Activated CD4-positive, alpha-beta T cell treated with anti-CD3 and anti-CD28 coated beads, Interleukin-2, amount 10 ng/mL, durations not matched to agents 24 days and 14 days (primary cell): Measurements from ENCODE around the gene IGSF22. TPM values are rescaled to one million over a fixed set of nuclear protein-coding genes. Genes with fewer than 3 reads are reported as not detected.

Source experiments
- DNase-seq: peaks from one replicate; pipeline ENCODE4 v3.0.0; 2022
- H3K27ac Mint-ChIP-seq: one replicate; pipeline ENCODE4 v1.8.0; 2022; ENCODE audit warnings: mild to moderate bottlenecking, mixed read lengths
- H3K27me3 Mint-ChIP-seq: one replicate; pipeline ENCODE4 v1.8.0; 2022; ENCODE audit warnings: mixed read lengths
- H3K36me3 Mint-ChIP-seq: one replicate; pipeline ENCODE4 v1.8.0; 2022; ENCODE audit warnings: low read depth, mild to moderate bottlenecking, mixed read lengths
- H3K4me1 Mint-ChIP-seq: one replicate; pipeline ENCODE4 v1.8.0; 2021; ENCODE audit warnings: mixed read lengths
- H3K4me3 Mint-ChIP-seq: one replicate; pipeline ENCODE4 v1.8.0; 2022; ENCODE audit warnings: mild to moderate bottlenecking, moderate library complexity, mixed read lengths
- H3K9me3 Mint-ChIP-seq: one replicate; pipeline ENCODE4 v1.8.0; 2021; ENCODE audit warnings: mixed read lengths
- intact Hi-C: fragments of 100-400 bp; cut with micrococcal nuclease; formaldehyde crosslinking; loops from one replicate; pipeline ENCODE4 v1.15.1; 2023
- total RNA-seq: library from RNA; stranded (reverse); gene quantifications from 2 replicates; pipeline ENCODE4 v1.2.3, GENCODE V29; 2022

IGSF22 gene
- total RNA-seq: 0.31 TPM in 1 of 2 replicates, not detected in the other

- Mint-ChIP-seq H3K4me3 (no peak within 1 kb of the TSS), H3K9me3 (no peaks in the 10 kb centered on the region), H3K27me3 (peaks cover 9% of the 10 kb centered on the region), H3K27ac (no peak within 1 kb of the TSS), H3K4me1 (peaks cover 8% of the 10 kb centered on the region), H3K36me3 (no peaks in the 10 kb centered on the region)
- no peak for DNase-seq
- intact Hi-C loops: no loop called here
These were observed at the start of gene IGSF22 for GRCh38 chr11:18726040-18726439. Gene IGSF22 (minus strand): TSS chr11:18726188. CDS start chr11:18724236, 1,952 bp downstream.

- intact Hi-C loops: loop anchor here (1.0 kb wide), 2 partner anchors 28 to 78 kb away; no protein-coding TSS in a partner anchor
- Mint-ChIP-seq H3K4me3 (no peak overlapping the region), H3K36me3 (no peaks in the 10 kb centered on the region), H3K27ac (no peak overlapping the region), H3K4me1 (peaks cover 14% of the 10 kb centered on the region), H3K9me3 (no peaks in the 10 kb centered on the region), H3K27me3 (peaks cover 7% of the 10 kb centered on the region)
- no peak for DNase-seq
These were observed 48.8 kb upstream of the IGSF22 start for GRCh38 chr11:18774801-18775200.

- H3K36me3 Mint-ChIP-seq: no peaks in the 10 kb centered on the region
- H3K4me1 Mint-ChIP-seq: peaks cover 17% of the 10 kb centered on the region
- H3K27me3 Mint-ChIP-seq: peaks cover 7% of the 10 kb centered on the region
- H3K9me3 Mint-ChIP-seq: no peaks in the 10 kb centered on the region
- no peak overlapping the region for H3K27ac Mint-ChIP-seq
- no peak for DNase-seq
- intact Hi-C loops: no loop called here
- no peak overlapping the region for H3K4me3 Mint-ChIP-seq
These were observed 47.7 kb upstream of the IGSF22 start for GRCh38 chr11:18773681-18774080.

GRCh38 chr11:18773104-18773503, 47.1 kb upstream of the IGSF22 start:
- Mint-ChIP-seq H3K36me3 (no peaks in the 10 kb centered on the region), H3K27me3 (peaks cover 7% of the 10 kb centered on the region), H3K9me3 (no peaks in the 10 kb centered on the region), H3K4me3 (no peak overlapping the region), H3K4me1 (peaks cover 16% of the 10 kb centered on the region), H3K27ac (no peak overlapping the region)
- intact Hi-C loops: no loop called here
- DNase-seq: no peak

GRCh38 chr11:18772211-18772610, 46.2 kb upstream of the IGSF22 start:
- Mint-ChIP-seq H3K4me1 (peaks cover 18% of the 10 kb centered on the region), H3K36me3 (no peaks in the 10 kb centered on the region), H3K27ac (no peak overlapping the region), H3K4me3 (no peak overlapping the region), H3K27me3 (peaks cover 7% of the 10 kb centered on the region), H3K9me3 (no peaks in the 10 kb centered on the region)
- DNase-seq: no peak
- intact Hi-C loops: no loop called here

- Mint-ChIP-seq H3K4me1 (peaks cover 18% of the 10 kb centered on the region), H3K27me3 (peaks cover 7% of the 10 kb centered on the region), H3K9me3 (no peaks in the 10 kb centered on the region), H3K4me3 (no peak overlapping the region), H3K36me3 (no peaks in the 10 kb centered on the region), H3K27ac (no peak overlapping the region)
- intact Hi-C loops: no loop called here
- DNase-seq: no peak
These were observed 45.5 kb upstream of the IGSF22 start for GRCh38 chr11:18771266-18772035.

- Mint-ChIP-seq H3K4me3 (no peak overlapping the region), H3K9me3 (no peaks in the 10 kb centered on the region), H3K4me1 (peaks cover 16% of the 10 kb centered on the region), H3K27me3 (peaks cover 7% of the 10 kb centered on the region), H3K27ac (no peak overlapping the region), H3K36me3 (no peaks in the 10 kb centered on the region)
- intact Hi-C loops: no loop called here
- no peak for DNase-seq
These were observed 44.6 kb upstream of the IGSF22 start for GRCh38 chr11:18770479-18771125.

GRCh38 chr11:18769802-18770456, 43.9 kb upstream of the IGSF22 start:
- Mint-ChIP-seq H3K27me3 (peaks cover 7% of the 10 kb centered on the region), H3K9me3 (no peaks in the 10 kb centered on the region), H3K36me3 (no peaks in the 10 kb centered on the region), H3K4me3 (no peak overlapping the region), H3K27ac (no peak overlapping the region), H3K4me1 (peaks cover 16% of the 10 kb centered on the region)
- DNase-seq: no peak
- intact Hi-C loops: loop anchor here (10.0 kb wide), 2 partner anchors 525 to 655 kb away; partner anchors contain the start of gene SAA2

- DNase-seq: no peak
- intact Hi-C loops: loop anchor here (10.0 kb wide), 2 partner anchors 524 to 654 kb away; partner anchors contain the start of gene SAA2
- Mint-ChIP-seq H3K9me3 (no peaks in the 10 kb centered on the region), H3K4me3 (no peak overlapping the region), H3K36me3 (no peaks in the 10 kb centered on the region), H3K27ac (no peak overlapping the region), H3K4me1 (peaks cover 18% of the 10 kb centered on the region), H3K27me3 (peaks cover 7% of the 10 kb centered on the region)
These were observed 43.0 kb upstream of the IGSF22 start for GRCh38 chr11:18768978-18769377.

- Mint-ChIP-seq H3K4me3 (no peak overlapping the region), H3K36me3 (no peaks in the 10 kb centered on the region), H3K4me1 (peaks cover 22% of the 10 kb centered on the region), H3K9me3 (no peaks in the 10 kb centered on the region), H3K27me3 (peaks cover 7% of the 10 kb centered on the region), H3K27ac (no peak overlapping the region)
- intact Hi-C loops: loop anchor here (10.0 kb wide), 2 partner anchors 524 to 654 kb away; partner anchors contain the start of gene SAA2
- DNase-seq: no peak
These were observed 42.5 kb upstream of the IGSF22 start for GRCh38 chr11:18768472-18768901.

- intact Hi-C loops: loop anchor here (10.0 kb wide), 2 partner anchors 521 to 651 kb away; partner anchors contain the start of gene SAA2
- H3K27ac Mint-ChIP-seq: no peak overlapping the region
- no peak overlapping the region for H3K4me3 Mint-ChIP-seq
- H3K9me3 Mint-ChIP-seq: no peaks in the 10 kb centered on the region
- H3K27me3 Mint-ChIP-seq: no peaks in the 10 kb centered on the region
- H3K36me3 Mint-ChIP-seq: no peaks in the 10 kb centered on the region
- peaks cover 22% of the 10 kb centered on the region for H3K4me1 Mint-ChIP-seq
- no peak for DNase-seq
These were observed 40.0 kb upstream of the IGSF22 start for GRCh38 chr11:18766015-18766414.

GRCh38 chr11:18765554-18765953, 39.6 kb upstream of the IGSF22 start:
- Mint-ChIP-seq H3K4me3 (no peak overlapping the region), H3K9me3 (no peaks in the 10 kb centered on the region), H3K4me1 (peaks cover 22% of the 10 kb centered on the region), H3K27me3 (no peaks in the 10 kb centered on the region), H3K27ac (no peak overlapping the region), H3K36me3 (no peaks in the 10 kb centered on the region)
- DNase-seq: no peak
- intact Hi-C loops: loop anchor here (10.0 kb wide), 2 partner anchors 521 to 651 kb away; partner anchors contain the start of gene SAA2

- Mint-ChIP-seq H3K27me3 (peaks cover 2% of the 10 kb centered on the region), H3K9me3 (no peaks in the 10 kb centered on the region), H3K4me3 (no peak overlapping the region), H3K36me3 (no peaks in the 10 kb centered on the region), H3K4me1 (peaks cover 6% of the 10 kb centered on the region), H3K27ac (no peak overlapping the region)
- DNase-seq: no peak
- intact Hi-C loops: loop anchor here (10.0 kb wide), 2 partner anchors 517 to 647 kb away; partner anchors contain the start of gene SAA2
These were observed 35.8 kb upstream of the IGSF22 start for GRCh38 chr11:18761741-18762140.
